Liver (tissue), 3 donors: ENCODE results near the gene ZC3H15.

ENCODE experiments used
- ATF3 ChIP-seq: IDR thresholded peaks from 2 replicates; pipeline ENCODE4 v1.6.1; 2016; ENCODE audit warnings: antibody characterized with exemption
- CTCF ChIP-seq: fragments of 150-350 bp; IDR thresholded peaks from 2 replicates; pipeline ENCODE4 v1.5.1; 2017; ENCODE audit warnings: improper control_type of control experiment, low read depth, low read length; ENCODE audit not compliant: missing input control
- GABPA ChIP-seq, 2 donors: IDR thresholded peaks in 1 of 2; conservative IDR thresholded peaks in 1 of 2; 2 replicates each; pipeline ENCODE4 v1.6.1; 2016; ENCODE audit warnings: antibody characterized with exemption in 2 of 2, mild to moderate bottlenecking in 1 of 2, moderate library complexity in 1 of 2
- HNF4A ChIP-seq, 2 donors: conservative IDR thresholded peaks; 2 replicates each; pipeline ENCODE4 v1.6.1; 2016; ENCODE audit warnings: antibody characterized with exemption in 2 of 2, mild to moderate bottlenecking in 2 of 2
- RAD21 ChIP-seq, 2 donors: IDR thresholded peaks; 2 replicates each; pipeline ENCODE4 v1.6.1; 2016; ENCODE audit warnings: antibody characterized with exemption in 2 of 2, mild to moderate bottlenecking in 2 of 2
- RXRA ChIP-seq, 2 donors: IDR thresholded peaks; 2 replicates each; pipeline ENCODE4 v1.6.1; 2017 to 2018; ENCODE audit warnings: antibody characterized with exemption in 2 of 2, mild to moderate bottlenecking in 1 of 2
- SP1 ChIP-seq: IDR thresholded peaks from 2 replicates; pipeline ENCODE4 v1.6.1; 2018; ENCODE audit warnings: antibody characterized with exemption, mild to moderate bottlenecking
- TAF1 ChIP-seq: conservative IDR thresholded peaks from 2 replicates; pipeline ENCODE4 v1.6.1; 2016; ENCODE audit warnings: antibody characterized with exemption, mild to moderate bottlenecking
- TF ChIP-seq, protein P1 (sequence below): IDR thresholded peaks from 2 replicates; pipeline ENCODE4 v1.6.1; 2016; ENCODE audit warnings: antibody characterized with exemption
- TF ChIP-seq, protein P2 (sequence below): IDR thresholded peaks from 2 replicates; pipeline ENCODE4 v1.6.1; 2016; ENCODE audit warnings: antibody characterized with exemption, mild to moderate bottlenecking
- TF ChIP-seq, protein P3 (sequence below): IDR thresholded peaks from 2 replicates; pipeline ENCODE4 v1.6.1; 2016; ENCODE audit warnings: antibody characterized with exemption
- donor health status: healthy.
- donor health status: healthy.

DNA sequence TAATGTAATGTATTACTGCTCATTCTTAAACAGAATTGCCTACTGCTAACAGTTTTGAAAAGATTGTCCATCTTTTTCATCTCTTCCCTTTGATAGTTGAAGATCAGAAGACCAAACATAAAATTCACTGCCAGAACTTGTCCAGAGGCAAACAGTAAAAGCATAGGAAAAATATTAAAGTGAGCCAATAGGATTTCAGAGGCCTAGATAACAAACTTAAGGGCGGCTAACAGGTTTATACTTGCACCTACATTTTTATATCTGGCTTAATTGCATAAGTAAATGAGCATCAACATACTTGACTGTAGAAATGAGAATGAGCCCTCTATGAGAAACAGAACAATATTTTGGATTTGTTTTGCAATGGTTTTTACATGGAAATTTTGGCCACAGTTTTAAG, 30.3 kb downstream of the ZC3H15 start:
- TF ChIP-seq RAD21 (IDR thresholded peaks at IDR 0.05), result no peak
- TF ChIP-seq, protein P1, sequence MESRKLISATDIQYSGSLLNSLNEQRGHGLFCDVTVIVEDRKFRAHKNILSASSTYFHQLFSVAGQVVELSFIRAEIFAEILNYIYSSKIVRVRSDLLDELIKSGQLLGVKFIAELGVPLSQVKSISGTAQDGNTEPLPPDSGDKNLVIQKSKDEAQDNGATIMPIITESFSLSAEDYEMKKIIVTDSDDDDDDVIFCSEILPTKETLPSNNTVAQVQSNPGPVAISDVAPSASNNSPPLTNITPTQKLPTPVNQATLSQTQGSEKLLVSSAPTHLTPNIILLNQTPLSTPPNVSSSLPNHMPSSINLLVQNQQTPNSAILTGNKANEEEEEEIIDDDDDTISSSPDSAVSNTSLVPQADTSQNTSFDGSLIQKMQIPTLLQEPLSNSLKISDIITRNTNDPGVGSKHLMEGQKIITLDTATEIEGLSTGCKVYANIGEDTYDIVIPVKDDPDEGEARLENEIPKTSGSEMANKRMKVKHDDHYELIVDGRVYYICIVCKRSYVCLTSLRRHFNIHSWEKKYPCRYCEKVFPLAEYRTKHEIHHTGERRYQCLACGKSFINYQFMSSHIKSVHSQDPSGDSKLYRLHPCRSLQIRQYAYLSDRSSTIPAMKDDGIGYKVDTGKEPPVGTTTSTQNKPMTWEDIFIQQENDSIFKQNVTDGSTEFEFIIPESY, result no peak
- TF ChIP-seq CTCF, result no peak
- TF ChIP-seq, protein P2, sequence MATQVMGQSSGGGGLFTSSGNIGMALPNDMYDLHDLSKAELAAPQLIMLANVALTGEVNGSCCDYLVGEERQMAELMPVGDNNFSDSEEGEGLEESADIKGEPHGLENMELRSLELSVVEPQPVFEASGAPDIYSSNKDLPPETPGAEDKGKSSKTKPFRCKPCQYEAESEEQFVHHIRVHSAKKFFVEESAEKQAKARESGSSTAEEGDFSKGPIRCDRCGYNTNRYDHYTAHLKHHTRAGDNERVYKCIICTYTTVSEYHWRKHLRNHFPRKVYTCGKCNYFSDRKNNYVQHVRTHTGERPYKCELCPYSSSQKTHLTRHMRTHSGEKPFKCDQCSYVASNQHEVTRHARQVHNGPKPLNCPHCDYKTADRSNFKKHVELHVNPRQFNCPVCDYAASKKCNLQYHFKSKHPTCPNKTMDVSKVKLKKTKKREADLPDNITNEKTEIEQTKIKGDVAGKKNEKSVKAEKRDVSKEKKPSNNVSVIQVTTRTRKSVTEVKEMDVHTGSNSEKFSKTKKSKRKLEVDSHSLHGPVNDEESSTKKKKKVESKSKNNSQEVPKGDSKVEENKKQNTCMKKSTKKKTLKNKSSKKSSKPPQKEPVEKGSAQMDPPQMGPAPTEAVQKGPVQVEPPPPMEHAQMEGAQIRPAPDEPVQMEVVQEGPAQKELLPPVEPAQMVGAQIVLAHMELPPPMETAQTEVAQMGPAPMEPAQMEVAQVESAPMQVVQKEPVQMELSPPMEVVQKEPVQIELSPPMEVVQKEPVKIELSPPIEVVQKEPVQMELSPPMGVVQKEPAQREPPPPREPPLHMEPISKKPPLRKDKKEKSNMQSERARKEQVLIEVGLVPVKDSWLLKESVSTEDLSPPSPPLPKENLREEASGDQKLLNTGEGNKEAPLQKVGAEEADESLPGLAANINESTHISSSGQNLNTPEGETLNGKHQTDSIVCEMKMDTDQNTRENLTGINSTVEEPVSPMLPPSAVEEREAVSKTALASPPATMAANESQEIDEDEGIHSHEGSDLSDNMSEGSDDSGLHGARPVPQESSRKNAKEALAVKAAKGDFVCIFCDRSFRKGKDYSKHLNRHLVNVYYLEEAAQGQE, result no peak
- no peak for TF ChIP-seq SP1
- no peak for TF ChIP-seq GABPA (IDR thresholded peaks at IDR 0.05 in 1 of 2, conservative IDR thresholded peaks at IDR 0.05 in 1 of 2)
- TF ChIP-seq TAF1, result no peak
- TF ChIP-seq, protein P3, sequence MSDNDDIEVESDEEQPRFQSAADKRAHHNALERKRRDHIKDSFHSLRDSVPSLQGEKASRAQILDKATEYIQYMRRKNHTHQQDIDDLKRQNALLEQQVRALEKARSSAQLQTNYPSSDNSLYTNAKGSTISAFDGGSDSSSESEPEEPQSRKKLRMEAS, result no peak
- no peak for TF ChIP-seq RXRA (IDR thresholded peaks at IDR 0.05)
- no peak for TF ChIP-seq HNF4A (conservative IDR thresholded peaks at IDR 0.05)
- no peak for TF ChIP-seq ATF3
